Fibroblast of mammary gland (primary cell): ENCODE measurements around the gene CTNNAL1.

Experiments used
- DNase-seq: peaks from one replicate; pipeline ENCODE4 v3.0.0-alpha.2; 2010; ENCODE audit warnings: low read depth
- H3K4me3 ChIP-seq: 2 replicates; pipeline ENCODE4 v1.5.1; 2011; ENCODE audit warnings: low read depth, mild to moderate bottlenecking, low read length, moderate library complexity; ENCODE audit not compliant: control insufficient read depth
- CTCF ChIP-seq: conservative IDR thresholded peaks from 2 replicates; pipeline ENCODE4 v1.5.1; 2011; ENCODE audit warnings: low read depth, low read length, inconsistent platforms; ENCODE audit not compliant: control insufficient read depth, insufficient read depth

CTNNAL1 gene

GRCh38 chr9:109037946-109038715, 24.8 kb upstream of the CTNNAL1 start:
- no peak for TF ChIP-seq CTCF
- H3K4me3 ChIP-seq = no peak overlapping the region
- DNase-seq = no peak

GRCh38 chr9:109036744-109037680, 23.7 kb upstream of the CTNNAL1 start:
- no peak for DNase-seq

GRCh38 chr9:109035684-109036423, 22.6 kb upstream of the CTNNAL1 start:
- DNase-seq = peak; percentile 73
- no peak for TF ChIP-seq CTCF

More at GRCh38 chr9:109036744-109037680, 23.7 kb upstream of the CTNNAL1 start:
- TF ChIP-seq CTCF = no peak
- no peak overlapping the region for H3K4me3 ChIP-seq

GRCh38 chr9:109033941-109034700, 20.8 kb upstream of the CTNNAL1 start:
- H3K4me3 ChIP-seq = no peak overlapping the region
- TF ChIP-seq CTCF = no peak
- no peak for DNase-seq

More at GRCh38 chr9:109035684-109036423, 22.6 kb upstream of the CTNNAL1 start:
- no peak overlapping the region for H3K4me3 ChIP-seq

GRCh38 chr9:109031241-109031640, 17.9 kb upstream of the CTNNAL1 start:
- no peak overlapping the region for H3K4me3 ChIP-seq
- peak; percentile 77 for DNase-seq
- no peak for TF ChIP-seq CTCF
